ENCODE data around the gene RAB6B.

GRCh38 chr3:133934996-133935842, 39.5 kb upstream of the RAB6B start:
- TF ChIP-seq, protein P1, sequence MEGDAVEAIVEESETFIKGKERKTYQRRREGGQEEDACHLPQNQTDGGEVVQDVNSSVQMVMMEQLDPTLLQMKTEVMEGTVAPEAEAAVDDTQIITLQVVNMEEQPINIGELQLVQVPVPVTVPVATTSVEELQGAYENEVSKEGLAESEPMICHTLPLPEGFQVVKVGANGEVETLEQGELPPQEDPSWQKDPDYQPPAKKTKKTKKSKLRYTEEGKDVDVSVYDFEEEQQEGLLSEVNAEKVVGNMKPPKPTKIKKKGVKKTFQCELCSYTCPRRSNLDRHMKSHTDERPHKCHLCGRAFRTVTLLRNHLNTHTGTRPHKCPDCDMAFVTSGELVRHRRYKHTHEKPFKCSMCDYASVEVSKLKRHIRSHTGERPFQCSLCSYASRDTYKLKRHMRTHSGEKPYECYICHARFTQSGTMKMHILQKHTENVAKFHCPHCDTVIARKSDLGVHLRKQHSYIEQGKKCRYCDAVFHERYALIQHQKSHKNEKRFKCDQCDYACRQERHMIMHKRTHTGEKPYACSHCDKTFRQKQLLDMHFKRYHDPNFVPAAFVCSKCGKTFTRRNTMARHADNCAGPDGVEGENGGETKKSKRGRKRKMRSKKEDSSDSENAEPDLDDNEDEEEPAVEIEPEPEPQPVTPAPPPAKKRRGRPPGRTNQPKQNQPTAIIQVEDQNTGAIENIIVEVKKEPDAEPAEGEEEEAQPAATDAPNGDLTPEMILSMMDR (conservative IDR thresholded peaks at IDR 0.05 in 1 of 2, IDR thresholded peaks at IDR 0.05 in 1 of 2; ENCODE audit: low read depth in 1 of 2, low read length in 2 of 2), result no peak
- TF ChIP-seq EZH2 (IDR thresholded peaks at IDR 0.05; ENCODE audit: low read length, missing control alignments), result no peak
